DND-41 (cell line): ENCODE results near the gene AQP5.

Source experiments
- ATAC-seq: fragments of 200-7000 bp; cut with Tn5 transposase; 3 replicates; pipeline ENCODE4 v1.9.1; 2021; ENCODE audit warnings: low read depth; ENCODE audit not compliant: insufficient read depth
- DNase-seq: peaks from one replicate; pipeline ENCODE4 v3.0.0-alpha.2; 2020
- H2AFZ ChIP-seq: 2 replicates; pipeline ENCODE4 v1.6.0; 2012; ENCODE audit warnings: low read depth, low read length
- H3K27ac ChIP-seq: 2 replicates; pipeline ENCODE4 v1.5.1; 2012; ENCODE audit warnings: low read length, inconsistent platforms
- H3K27me3 ChIP-seq: fragments of 200-600 bp; sonication (generic); 2 replicates; pipeline ENCODE4 v1.6.0; 2012; ENCODE audit warnings: low read length, mild to moderate bottlenecking, inconsistent platforms; ENCODE audit not compliant: insufficient read depth, poor library complexity
- H3K36me3 ChIP-seq: 2 replicates; pipeline ENCODE4 v1.5.1; 2012; ENCODE audit warnings: low read length, inconsistent platforms; ENCODE audit not compliant: insufficient read depth
- H3K4me1 ChIP-seq: 2 replicates; pipeline ENCODE4 v1.5.1; 2012; ENCODE audit warnings: mild to moderate bottlenecking, low read length; ENCODE audit not compliant: insufficient read depth
- H3K4me2 ChIP-seq: 2 replicates; pipeline ENCODE4 v1.6.0; 2012; ENCODE audit warnings: mild to moderate bottlenecking, moderate library complexity, low read length, inconsistent platforms; ENCODE audit not compliant: insufficient read depth
- H3K4me3 ChIP-seq, 2 experiments: fragments of 200-600 bp in 1 of 2; shearing (Covaris generic) in 1 of 2; 2 replicates each; pipeline ENCODE4 v1.5.1; 2012 to 2016; ENCODE audit warnings: inconsistent platforms in 2 of 2, low read length in 2 of 2, mild to moderate bottlenecking in 2 of 2, low read depth in 1 of 2, moderate library complexity in 1 of 2
- H3K79me2 ChIP-seq: 2 replicates; pipeline ENCODE4 v1.6.0; 2012; ENCODE audit warnings: low read length, inconsistent platforms; ENCODE audit not compliant: insufficient read depth
- H3K9ac ChIP-seq: 2 replicates; pipeline ENCODE4 v1.6.0; 2012; ENCODE audit warnings: low read depth, mild to moderate bottlenecking, inconsistent platforms, low read length, moderate library complexity
- H3K9me3 ChIP-seq: 2 replicates; pipeline ENCODE4 v1.5.1; 2012; ENCODE audit warnings: low read length, moderate library complexity, mild to moderate bottlenecking, inconsistent platforms; ENCODE audit not compliant: insufficient read depth, severe bottlenecking
- H4K20me1 ChIP-seq: 2 replicates; pipeline ENCODE4 v1.6.0; 2012; ENCODE audit warnings: low read length; ENCODE audit not compliant: insufficient read depth
- CTCF ChIP-seq: IDR thresholded peaks from 2 replicates; pipeline ENCODE4 v1.5.1; 2012; ENCODE audit warnings: borderline replicate concordance, low read length, moderate library complexity, mild to moderate bottlenecking; ENCODE audit not compliant: poor library complexity, severe bottlenecking; ENCODE audit errors: extremely low read depth
- EZH2 ChIP-seq: IDR thresholded peaks from 3 replicates; pipeline ENCODE4 v1.6.1; 2012; ENCODE audit warnings: borderline replicate concordance, low read depth, mild to moderate bottlenecking, moderate library complexity, low read length, inconsistent platforms; ENCODE audit not compliant: severe bottlenecking

AQP5 gene

GRCh38 chr12:49974231-49974675, 12.6 kb downstream of the AQP5 start:
- Histone ChIP-seq H3K27me3 (peaks cover 26% of the 10 kb centered on the region), H3K4me2 (no peak overlapping the region), H3K4me1 (no peaks in the 10 kb centered on the region), H3K9ac (no peak overlapping the region), H2AFZ (no peak overlapping the region), H3K4me3 (no peak overlapping the region), H3K9me3 (no peaks in the 10 kb centered on the region), H3K36me3 (no peaks in the 10 kb centered on the region), H3K79me2 (no peaks in the 10 kb centered on the region), H3K27ac (no peak overlapping the region), H4K20me1 (peaks cover 12% of the 10 kb centered on the region)
- TF ChIP-seq CTCF = no peak
- TF ChIP-seq EZH2 = no peak
- no peak for DNase-seq
- no peak for ATAC-seq

- H3K9me3 ChIP-seq = no peaks in the 10 kb centered on the region
- no peak overlapping the region for H3K4me3 ChIP-seq
- H4K20me1 ChIP-seq = peaks cover 12% of the 10 kb centered on the region
- H3K27me3 ChIP-seq = peaks cover 21% of the 10 kb centered on the region
- H3K27ac ChIP-seq = no peak overlapping the region
- ATAC-seq (no peak), DNase-seq (no peak)
- H3K79me2 ChIP-seq = no peaks in the 10 kb centered on the region
- no peak overlapping the region for H3K4me2 ChIP-seq
- no peak for TF ChIP-seq CTCF
- no peak for TF ChIP-seq EZH2
- H3K36me3 ChIP-seq = no peaks in the 10 kb centered on the region
- no peaks in the 10 kb centered on the region for H3K4me1 ChIP-seq
- no peak overlapping the region for H2AFZ ChIP-seq
- H3K9ac ChIP-seq = no peak overlapping the region
These were observed 13.1 kb downstream of the AQP5 start for GRCh38 chr12:49974677-49975317.

- H3K79me2 ChIP-seq = no peaks in the 10 kb centered on the region
- TF ChIP-seq EZH2 = no peak
- no peak for TF ChIP-seq CTCF
- peaks cover 10% of the 10 kb centered on the region for H4K20me1 ChIP-seq
- H3K4me3 ChIP-seq = no peak overlapping the region
- H3K9me3 ChIP-seq = no peaks in the 10 kb centered on the region
- no peaks in the 10 kb centered on the region for H3K4me1 ChIP-seq
- no peaks in the 10 kb centered on the region for H3K36me3 ChIP-seq
- H3K27ac ChIP-seq = no peak overlapping the region
- H3K27me3 ChIP-seq = peaks cover 16% of the 10 kb centered on the region
- DNase-seq = no peak
- no peak overlapping the region for H3K9ac ChIP-seq
- H2AFZ ChIP-seq = no peak overlapping the region
- ATAC-seq = no peak
- H3K4me2 ChIP-seq = no peak overlapping the region
These were observed 13.7 kb downstream of the AQP5 start for GRCh38 chr12:49975318-49975761.
